HFF-Myc (cell line): Measurements from ENCODE around the gene CNTN4.

Source experiments
- DNase-seq: peaks from one replicate; pipeline ENCODE4 v3.0.0-alpha.2; 2011; ENCODE audit warnings: low read depth; ENCODE audit errors: extremely low read depth
- H3K4me3 ChIP-seq: replicated peaks from 2 replicates; pipeline ENCODE4 v1.5.1; 2011; ENCODE audit warnings: low read depth, mild to moderate bottlenecking, control low read depth, low read length
- CTCF ChIP-seq: IDR thresholded peaks from 2 replicates; pipeline ENCODE4 v1.5.1; 2012; ENCODE audit warnings: mild to moderate bottlenecking, low read depth, low read length, control low read depth; ENCODE audit errors: missing control alignments

The CNTN4 gene

GRCh38 chr3:2212206-2212605 lies 113.5 kb downstream of the CNTN4 start:
- no peak for TF ChIP-seq CTCF
- no peak overlapping the region for H3K4me3 ChIP-seq
- DNase-seq: no peak

GRCh38 chr3:2218375-2218774 lies 119.7 kb downstream of the CNTN4 start:
- no peak overlapping the region for H3K4me3 ChIP-seq
- DNase-seq: no peak
- no peak for TF ChIP-seq CTCF

- no peak for DNase-seq
- H3K4me3 ChIP-seq: no peak overlapping the region
- TF ChIP-seq CTCF: no peak
Observed at GRCh38 chr3:2218816-2219215, 120.2 kb downstream of the CNTN4 start.

- DNase-seq: no peak
- no peak overlapping the region for H3K4me3 ChIP-seq
- no peak for TF ChIP-seq CTCF
Observed at GRCh38 chr3:2236203-2236602, 137.5 kb downstream of the CNTN4 start.

- TF ChIP-seq CTCF: no peak
- DNase-seq: no peak
- no peak overlapping the region for H3K4me3 ChIP-seq
Observed at GRCh38 chr3:2244137-2244536, 145.5 kb downstream of the CNTN4 start.

- TF ChIP-seq CTCF: no peak
- DNase-seq: no peak
- no peak overlapping the region for H3K4me3 ChIP-seq
Observed at GRCh38 chr3:2246873-2247648, 148.4 kb downstream of the CNTN4 start.

- no peak for TF ChIP-seq CTCF
- no peak for DNase-seq
- H3K4me3 ChIP-seq: no peak overlapping the region
Observed at GRCh38 chr3:2247831-2248230, 149.2 kb downstream of the CNTN4 start.
